WI38 (cell line): ENCODE results near the gene PLCL2.
"Not testable (repeated sequence)": the region's sequence is repeated elsewhere in the genome, so short reads cannot be mapped to it uniquely, and the experiment has no call there.

Experiments used
- H3K4me3 ChIP-seq: 2 replicates; pipeline ENCODE4 v1.5.1; 2011; ENCODE audit warnings: low read depth, mild to moderate bottlenecking, control low read depth, low read length
- TF ChIP-seq, protein P1 (sequence below): IDR thresholded peaks from 2 replicates; pipeline ENCODE4 v1.5.1; 2012; ENCODE audit warnings: low read depth, mild to moderate bottlenecking, control low read depth, low read length

The PLCL2 gene

DNA sequence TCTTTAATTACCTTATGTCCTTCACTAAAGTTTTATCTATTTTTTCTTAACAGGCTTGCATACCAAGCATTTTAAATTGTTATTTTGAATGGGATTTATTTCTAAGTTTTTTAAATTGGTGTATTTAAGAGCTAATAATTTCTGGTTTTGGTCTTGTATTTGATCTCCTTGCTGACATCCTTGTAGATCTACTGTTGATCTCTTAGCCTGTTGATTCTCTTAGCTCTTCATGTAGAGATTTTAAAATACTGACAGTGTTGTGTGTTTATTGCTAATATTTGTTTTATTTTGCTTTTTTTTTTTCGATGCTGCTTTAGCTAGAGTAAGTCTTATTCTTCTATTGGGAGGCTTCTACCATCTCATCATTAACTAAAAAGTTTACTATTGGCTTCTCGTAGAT lies 65.5 kb downstream of the PLCL2 start:
- H3K4me3 ChIP-seq, result no peak overlapping the region
- TF ChIP-seq, protein P1, sequence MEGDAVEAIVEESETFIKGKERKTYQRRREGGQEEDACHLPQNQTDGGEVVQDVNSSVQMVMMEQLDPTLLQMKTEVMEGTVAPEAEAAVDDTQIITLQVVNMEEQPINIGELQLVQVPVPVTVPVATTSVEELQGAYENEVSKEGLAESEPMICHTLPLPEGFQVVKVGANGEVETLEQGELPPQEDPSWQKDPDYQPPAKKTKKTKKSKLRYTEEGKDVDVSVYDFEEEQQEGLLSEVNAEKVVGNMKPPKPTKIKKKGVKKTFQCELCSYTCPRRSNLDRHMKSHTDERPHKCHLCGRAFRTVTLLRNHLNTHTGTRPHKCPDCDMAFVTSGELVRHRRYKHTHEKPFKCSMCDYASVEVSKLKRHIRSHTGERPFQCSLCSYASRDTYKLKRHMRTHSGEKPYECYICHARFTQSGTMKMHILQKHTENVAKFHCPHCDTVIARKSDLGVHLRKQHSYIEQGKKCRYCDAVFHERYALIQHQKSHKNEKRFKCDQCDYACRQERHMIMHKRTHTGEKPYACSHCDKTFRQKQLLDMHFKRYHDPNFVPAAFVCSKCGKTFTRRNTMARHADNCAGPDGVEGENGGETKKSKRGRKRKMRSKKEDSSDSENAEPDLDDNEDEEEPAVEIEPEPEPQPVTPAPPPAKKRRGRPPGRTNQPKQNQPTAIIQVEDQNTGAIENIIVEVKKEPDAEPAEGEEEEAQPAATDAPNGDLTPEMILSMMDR, result no peak

DNA sequence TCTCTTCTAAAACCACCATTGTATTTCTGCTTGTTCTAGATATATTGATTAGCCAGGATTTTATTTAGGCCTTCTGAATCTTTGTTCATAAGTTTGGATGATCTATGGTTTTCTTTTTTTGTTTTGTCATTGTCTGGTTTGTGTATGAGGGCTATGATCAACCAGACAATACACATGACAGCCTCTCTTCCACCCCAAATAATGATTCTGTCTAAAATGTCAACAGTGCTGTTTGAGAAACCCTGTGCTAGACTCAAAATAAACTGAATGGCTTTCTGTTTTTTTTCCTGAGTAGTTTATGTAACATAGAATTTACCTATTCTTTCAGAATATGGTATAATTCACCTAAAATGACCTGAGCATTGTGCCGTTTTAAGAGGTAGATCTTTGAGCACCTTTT lies 66.1 kb downstream of the PLCL2 start:
- H3K4me3 ChIP-seq, result no peak overlapping the region
- TF ChIP-seq, protein P1, result no peak

DNA sequence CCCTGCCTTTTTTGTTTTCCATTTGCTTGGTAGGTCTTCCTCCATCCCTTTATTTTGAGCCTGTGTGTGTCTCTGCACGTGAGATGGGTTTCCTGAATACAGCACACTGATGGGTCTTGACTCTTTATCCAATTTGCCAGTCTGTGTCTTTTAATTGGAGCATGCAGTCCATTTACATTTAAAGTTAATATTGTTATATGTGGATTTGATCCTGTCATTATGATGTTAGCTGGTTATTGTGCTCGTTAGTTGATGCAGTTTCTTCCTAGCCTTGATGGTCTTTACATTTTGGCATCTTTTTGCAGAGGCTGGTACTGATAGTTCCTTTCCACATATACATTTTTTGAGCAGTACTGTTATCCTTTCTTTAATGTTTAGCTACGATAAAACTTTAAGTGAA lies 73.1 kb downstream of the PLCL2 start:
- not testable (repeated sequence) for H3K4me3 ChIP-seq

DNA sequence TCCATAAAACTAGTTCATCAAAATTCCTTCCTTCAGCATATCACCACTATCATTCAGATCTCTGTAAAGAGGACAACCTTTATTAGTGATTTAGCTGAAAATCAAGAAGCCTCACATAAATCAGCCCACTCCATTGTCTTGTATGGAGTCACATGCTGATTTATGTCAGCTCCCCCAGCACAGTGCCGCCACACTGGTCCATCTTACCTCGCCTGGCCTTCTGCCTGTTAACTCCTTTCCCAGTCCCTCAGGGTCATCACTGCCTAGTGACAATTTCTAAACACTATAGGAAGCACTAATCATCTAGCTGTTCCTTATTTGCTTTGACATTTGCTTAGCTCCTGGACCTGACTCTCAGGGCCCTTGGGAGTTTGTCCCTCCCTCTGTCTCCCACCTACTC lies 75.4 kb downstream of the PLCL2 start:
- TF ChIP-seq, protein P1, result no peak
- H3K4me3 ChIP-seq, result no peak overlapping the region

DNA sequence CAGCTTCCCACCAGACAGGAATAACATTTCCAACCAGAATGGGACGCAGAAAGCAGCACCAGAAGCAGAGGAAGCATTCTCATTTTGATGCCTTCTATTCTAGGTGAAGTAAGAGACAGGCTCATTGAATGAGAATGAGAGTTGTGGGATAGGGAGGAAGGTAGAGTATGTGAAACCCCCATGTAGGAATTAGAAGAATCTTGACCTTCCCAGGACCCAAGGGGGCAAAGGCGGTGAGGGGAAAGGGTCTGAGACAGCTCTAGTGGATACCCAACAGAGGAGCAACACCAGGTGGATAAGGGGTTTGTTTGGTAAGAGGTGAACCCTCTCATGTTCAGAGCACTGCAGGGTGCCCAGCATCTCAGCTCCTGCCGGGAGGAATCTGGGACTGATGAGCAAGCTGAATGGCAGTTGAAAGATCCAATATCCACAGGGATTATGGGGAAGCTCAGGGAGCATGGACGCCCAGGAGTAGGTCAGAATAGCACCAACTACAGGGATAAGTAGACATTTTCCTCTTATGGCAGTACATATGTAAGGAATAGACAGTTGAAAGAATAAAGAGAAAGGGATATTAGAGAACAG lies 77.0 kb downstream of the PLCL2 start:
- TF ChIP-seq, protein P1, result no peak
- H3K4me3 ChIP-seq, result no peak overlapping the region

DNA sequence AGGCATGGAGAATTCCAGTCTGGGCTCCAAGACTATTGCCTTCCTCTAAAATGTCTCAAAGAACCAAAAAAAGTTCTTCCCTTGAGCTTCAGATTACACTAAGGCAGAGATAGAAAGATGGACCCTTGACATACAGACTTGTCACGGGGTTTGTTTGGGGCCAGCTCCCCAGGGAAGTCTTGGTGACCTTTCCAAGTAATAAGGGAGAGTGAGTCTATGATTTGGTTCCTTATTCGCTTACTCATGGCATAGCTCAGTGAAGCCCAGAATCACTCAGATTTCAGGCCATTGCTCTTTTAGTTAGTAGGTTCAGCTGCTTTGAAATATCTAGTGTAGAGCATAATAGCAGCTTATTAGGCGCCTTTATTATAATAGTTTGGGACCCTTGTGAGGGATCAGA lies 90.3 kb downstream of the PLCL2 start:
- TF ChIP-seq, protein P1, result no peak
- no peak overlapping the region for H3K4me3 ChIP-seq

DNA sequence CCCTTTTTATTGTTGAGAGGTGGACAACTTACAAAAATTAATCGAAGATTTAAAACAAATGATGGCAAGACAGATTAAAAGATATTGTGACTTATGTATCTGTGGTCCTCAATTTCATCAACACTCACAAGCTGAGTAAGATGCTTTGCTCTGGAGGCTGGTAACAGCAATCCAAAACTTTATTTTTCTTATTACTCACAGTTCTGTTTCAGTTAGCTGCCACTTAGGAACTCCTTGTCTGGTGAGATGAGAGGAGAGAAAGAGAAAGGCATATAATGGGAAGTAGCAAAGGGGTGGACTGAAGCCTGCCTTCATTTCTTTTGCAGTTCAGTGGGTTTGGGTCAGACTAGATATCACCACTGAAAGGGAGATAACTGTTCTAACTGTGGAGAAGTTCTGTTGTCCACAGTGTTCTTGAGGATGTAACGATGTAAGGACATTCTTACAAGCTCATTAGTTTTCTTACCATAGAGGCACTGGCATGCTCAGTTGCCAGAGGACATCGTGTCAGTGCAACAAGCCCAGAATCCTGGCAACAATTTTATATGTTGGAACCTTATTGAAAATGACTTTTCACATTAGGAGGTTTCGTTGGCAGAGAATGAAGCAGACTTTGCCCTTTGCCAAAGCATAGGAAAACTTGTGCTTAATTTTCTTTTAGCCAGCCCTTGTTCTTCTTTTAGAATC lies 93.6 kb downstream of the PLCL2 start:
- no peak overlapping the region for H3K4me3 ChIP-seq
- TF ChIP-seq, protein P1, result no peak

DNA sequence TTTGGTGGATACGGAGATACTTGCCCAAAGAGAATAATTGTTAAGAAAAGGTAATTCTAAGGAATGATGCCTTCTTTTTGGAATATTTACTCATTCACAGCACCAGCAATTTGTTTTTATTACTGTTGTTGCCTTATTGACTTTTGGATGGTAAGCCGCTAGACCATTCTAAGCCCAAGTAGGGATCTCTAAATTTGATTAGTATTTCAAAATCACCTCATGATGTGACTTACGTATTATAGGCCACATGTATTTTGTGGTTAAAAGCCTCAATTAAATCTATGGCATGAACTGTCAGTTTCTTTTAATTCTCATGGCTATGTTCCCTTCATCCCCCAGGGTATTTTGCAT lies 94.1 kb downstream of the PLCL2 start:
- no peak overlapping the region for H3K4me3 ChIP-seq
- TF ChIP-seq, protein P1, result no peak

DNA sequence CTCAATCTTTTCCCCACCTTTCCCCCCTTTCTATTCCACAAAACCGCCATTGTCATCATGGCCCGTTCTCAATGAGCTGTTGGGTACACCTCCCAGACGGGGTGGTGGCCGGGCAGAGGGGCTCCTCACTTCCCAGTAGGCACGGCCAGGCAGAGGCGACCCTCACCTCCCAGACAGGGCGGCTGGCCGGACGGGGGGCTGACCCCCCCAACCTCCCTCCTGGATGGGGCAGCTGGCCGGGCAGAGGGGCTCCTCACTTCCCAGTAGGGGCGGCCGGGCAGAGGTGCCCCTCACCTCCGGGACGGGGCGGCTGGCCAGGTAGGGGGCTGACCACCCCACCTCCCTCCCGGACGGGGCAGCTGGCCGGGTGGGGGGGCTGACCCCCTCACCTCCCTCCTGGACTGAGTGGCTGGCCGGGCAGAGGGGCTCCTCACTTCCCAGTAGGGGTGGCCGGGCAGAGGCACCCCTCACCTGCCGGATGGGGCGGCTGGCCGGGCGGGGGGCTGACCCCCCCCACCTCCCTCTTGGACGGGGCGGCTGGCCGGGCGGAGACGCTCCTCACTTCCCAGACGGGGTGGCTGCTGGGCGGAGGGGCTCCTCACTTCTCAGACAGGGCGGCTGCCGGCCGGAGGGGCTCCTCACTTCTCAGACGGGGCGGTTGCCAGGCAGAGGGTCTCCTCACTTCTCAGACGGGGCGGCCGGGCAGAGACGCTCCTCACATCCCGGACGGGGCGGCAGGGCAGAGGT lies 95.2 kb downstream of the PLCL2 start:
- not testable (repeated sequence) for H3K4me3 ChIP-seq

DNA sequence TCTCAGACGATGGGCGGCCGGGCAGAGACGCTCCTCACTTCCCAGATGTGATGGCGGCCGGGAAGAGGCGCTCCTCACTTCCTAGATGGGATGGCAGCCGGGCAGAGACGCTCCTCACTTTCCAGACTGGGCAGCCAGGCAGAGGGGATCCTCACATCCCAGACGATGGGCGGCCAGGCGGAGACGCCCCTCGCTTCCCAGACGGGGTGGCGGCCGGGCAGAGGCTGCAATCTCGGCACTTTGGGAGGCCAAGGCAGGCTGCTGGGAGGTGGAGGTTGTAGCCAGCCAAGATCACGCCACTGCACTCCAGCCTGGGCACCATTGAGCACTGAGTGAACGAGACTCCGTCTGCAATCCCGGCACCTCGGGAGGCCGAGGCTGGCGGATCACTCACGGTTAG lies 95.8 kb downstream of the PLCL2 start:
- not testable (repeated sequence) for H3K4me3 ChIP-seq
